GM18867 (cell line): ENCODE measurements around the gene SSH3.

Source experiments
- ATAC-seq: cut with Tn5 transposase; IDR thresholded peaks from one replicate; pipeline ENCODE4 v1.9.1; 2021; ENCODE audit warnings: mild to moderate bottlenecking, moderate library complexity; ENCODE audit not compliant: unreplicated experiment

The SSH3 gene

DNA sequence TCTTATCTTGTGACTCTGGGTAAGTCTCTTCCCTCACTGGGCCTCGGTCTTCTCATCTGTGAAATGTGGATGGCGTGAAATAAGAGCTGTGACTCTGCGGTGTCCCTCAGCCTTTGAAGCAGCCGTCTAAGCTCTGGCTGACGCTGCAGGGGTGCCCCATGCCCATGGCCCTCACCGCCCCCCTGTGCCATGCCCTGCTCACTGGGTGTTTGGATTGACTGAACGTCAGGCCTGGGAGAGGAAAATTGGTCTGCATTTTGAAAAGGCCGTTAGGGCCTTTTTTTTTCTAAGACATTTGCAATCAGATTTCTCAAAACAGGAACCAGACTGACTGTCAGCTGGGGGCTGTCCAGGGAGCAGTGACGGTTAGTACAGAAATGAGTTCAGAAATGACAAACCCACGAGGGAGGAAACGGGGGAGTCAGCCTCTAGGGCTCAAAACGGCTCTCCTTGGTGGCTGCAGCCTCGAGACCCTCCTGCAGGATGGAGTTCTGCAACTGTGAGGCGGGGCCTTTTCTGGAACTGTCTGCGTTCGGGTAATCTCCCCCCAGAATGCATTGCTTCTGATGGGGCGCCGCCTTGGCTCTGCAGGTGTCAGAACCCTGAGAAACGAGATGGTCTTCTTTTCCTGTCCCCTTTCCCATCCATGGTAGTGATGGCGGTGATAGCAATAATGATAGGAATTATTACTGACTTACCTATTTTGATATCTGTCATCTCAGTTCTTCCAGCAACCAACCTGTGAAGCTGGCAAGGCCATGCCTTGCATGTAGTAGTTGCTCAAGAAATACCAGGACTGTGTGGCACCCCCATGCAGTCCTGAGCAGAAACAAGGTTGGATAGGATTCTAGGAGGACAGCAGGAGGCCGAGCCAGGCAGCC is 35.0 kb upstream of the SSH3 start:
- peak; percentile 33 for ATAC-seq

GRCh38 chr11:67268962-67269268 is 34.4 kb upstream of the SSH3 start:
- no peak for ATAC-seq

- no peak for ATAC-seq
Measured at GRCh38 chr11:67269401-67270255, 33.7 kb upstream of the SSH3 start.

DNA sequence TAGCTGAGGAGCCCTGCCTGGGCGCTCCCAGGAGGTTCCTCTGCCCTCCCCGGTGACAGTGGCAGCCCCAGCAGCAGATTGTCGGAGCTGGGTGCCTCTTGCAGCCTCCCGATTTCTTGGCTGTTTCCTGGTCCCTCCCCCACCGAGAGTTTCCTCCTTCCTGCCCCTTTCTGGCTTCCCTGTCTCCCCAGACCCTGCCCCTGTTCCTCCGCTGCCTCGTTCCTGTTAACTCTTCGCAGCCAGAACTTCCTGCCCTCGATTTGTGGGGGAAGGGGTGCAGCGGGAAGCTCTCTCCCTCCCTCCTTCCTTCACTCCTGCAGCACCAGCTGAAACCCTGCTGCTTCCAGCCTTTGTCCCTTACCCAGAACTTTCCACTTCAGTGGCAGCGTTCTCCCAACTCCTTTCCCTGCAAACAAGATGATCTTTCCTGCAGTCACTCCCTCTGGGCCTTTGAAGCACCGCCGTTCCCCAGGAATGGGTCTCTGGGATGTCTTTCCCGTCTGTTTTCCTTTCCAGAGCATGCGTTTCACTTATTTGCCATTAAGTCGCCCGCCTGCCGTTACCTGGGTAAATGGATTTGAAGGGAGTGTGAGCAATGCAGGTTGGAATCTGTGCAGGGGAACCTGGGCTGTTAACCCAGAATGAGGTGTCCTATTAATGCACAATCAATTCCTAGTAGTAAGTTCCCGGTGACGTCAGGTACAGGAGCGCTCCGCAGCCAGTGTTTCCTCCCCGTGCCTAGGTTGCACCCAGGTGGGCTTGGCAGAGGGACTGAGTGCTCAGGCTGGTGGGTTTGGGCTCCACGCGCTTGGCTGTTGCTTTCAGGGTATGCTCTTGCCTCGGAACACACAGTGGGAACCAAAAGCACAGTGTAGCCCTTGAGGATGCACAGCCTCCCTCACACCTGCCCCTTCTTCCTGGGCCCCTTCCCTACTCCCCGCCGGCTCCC is 32.8 kb upstream of the SSH3 start:
- no peak for ATAC-seq

DNA sequence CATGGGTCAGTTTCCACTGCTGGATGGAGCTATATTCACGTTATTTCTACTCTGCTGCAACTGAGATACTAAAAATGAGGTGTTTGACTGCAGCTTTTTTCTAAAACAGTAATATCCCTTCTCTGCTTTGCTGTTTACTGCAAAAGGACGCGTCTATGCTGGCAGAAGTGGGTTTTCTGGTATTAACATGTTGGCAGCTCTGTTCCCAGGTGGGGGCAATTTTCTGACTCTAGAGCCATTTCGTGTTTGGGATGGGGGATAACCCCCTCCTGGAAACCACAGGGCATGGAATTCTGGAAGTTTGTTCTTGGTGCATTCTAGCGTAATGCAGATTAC is 32.2 kb upstream of the SSH3 start:
- no peak for ATAC-seq

DNA sequence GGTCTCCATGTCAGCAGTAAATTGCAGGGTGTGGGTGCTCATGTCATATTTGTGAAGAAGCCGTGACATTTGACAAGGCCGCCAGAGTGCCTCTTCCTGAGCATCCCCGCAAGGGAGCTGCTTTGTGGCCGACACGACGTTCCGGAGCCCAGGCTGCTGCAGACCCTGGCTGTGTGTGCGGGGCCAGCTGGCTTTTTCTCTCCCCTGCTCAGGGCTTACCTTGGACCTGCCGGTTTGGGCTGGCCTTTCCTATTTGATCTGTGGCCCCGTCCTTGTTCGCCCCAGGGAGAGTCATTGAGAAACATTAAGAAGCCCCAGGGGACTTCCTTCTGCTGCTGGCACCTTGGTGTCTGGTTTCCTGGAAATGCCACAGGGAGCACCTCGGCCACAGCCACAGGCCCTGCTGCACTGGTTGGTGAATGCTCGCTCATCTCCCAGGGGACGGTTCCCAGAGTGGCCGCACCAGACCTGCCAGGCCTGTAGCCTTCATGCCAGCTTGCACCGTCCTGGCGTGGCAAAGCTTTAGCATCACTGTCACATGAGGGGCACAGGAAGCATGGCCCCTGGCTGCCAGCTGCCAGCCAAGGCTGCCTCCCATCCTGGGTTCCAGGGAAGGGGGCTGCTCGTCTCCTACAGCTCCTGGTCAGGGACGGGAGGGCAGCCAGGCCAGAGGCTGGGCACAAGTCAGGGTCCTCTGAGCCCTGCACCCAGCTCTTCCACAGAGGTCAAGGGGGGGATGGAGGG is 31.6 kb upstream of the SSH3 start:
- ATAC-seq, result no peak

DNA sequence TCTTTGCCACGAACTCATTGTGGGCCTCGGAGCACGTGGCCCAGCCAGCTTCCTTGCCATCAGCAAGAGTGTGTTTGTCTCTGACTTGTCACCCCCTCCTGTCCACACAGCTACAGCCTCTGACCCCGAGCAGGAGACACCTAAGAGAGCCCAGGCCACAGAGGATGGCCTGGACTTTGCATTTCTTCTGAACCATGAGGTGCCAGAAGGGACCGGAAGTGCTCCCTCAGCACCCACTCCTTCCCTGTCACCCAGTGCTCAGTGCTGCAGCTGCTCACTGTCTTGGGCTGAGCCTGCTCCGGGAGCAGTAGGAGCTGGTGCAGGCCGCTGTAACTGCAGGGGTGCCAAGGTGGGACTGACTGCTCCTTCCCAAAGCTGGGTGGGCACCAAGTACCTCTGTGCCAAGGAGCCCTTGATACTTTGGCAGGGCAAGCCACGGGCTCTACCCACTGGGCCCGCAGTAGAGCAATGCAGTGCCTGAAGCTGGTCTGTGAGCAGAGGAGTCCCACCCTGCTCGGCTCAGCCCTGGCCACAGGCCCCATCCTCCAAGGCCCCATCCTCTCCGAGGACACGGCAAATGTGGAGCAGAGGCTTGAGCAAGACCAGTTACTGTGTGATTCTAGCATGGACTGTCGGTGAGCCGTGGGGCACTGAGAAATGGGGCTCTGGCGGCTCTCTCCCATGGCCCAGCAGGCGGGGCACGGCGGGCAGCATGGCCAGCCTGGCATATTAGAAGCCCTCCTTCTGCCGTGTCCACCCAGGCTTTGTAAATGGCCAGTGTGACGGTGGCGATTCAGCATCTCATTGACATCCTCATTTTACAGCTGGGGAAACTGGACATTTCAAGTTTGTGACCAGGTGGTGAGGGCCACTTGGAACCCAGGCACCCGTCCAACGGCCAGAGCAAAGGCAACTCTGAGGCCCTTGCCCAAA is 30.7 kb upstream of the SSH3 start:
- no peak for ATAC-seq

DNA sequence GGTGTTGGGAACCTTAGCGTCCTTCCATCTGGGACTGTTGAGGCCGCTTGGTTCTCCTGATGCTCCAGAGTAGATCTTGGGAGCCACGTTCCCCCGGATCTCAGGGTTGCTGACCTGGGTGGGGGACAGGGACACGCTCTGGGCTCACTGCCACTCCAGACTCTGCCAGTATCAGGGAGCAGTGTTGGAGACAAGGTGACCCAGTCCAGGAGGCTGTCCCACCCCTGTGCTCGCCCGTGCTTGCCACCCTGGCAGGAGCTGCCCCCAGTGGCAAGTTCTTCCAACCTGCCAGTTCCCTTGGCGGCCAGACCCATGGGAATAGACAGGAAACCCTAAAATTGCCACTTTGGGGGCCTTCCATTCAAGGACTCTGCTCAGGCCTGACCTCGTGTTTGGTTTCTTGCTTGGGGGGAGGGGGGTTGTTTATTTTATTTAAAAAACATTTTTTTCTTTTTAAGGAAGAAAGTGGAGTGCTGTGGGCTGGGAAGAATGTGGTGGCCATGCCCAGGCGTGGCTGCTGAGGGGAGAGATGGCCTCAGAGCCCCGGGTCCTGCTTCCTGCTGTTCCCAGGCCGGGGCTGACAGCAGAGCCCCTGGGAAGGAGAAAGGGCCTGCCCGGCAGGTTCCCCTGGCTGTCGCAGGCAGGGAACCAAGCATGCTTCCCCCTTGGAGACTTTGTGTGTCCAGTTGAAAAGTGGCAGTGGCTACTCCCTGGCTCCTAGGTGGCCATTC is 29.9 kb upstream of the SSH3 start:
- no peak for ATAC-seq

DNA sequence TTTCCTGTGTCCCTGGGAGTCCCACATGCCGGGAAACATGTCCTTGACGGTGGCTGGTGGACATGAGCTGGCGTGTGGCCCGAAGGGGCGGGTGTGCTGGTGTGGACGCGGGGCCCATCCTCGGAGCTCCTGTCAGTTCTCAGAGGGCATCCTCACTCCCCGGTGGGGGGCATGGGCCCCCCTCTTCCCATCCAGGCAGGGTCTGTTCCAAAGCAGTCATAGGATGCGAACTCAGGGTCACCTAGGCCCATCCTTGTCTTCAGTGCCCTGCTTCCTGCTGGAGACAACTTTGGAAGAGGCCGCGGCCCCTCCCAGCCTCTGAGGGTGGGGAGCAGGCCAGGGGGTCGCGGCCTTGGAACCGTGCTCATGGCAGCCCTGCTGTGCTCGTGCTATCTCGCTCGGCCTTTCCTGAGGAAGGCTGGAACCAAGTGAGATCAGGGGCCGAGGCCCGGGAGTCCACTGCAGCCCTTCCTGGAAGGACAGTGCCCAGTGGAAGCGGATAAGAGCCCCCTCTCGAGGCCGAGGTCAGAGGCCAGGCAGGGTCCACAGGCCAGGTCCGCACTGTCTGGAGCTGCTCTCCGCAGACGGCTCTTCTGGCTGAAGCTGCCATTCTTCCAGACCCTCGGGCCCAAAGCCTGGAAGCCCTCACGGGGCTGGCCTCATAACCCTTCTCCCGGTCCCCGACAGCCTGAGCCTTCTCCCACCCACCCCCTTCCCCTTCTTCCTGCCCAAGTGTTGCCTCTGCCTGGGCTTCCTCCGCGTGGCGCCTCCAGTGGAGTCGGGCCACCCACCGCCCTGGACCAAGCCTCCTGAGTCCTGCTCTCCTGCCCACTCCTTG is 28.3 kb upstream of the SSH3 start:
- ATAC-seq, result no peak

GRCh38 chr11:67275606-67276409 is 27.5 kb upstream of the SSH3 start:
- ATAC-seq, result no peak

- peak; percentile 12 for ATAC-seq
Measured at GRCh38 chr11:67276781-67277230, 26.5 kb upstream of the SSH3 start.

- ATAC-seq, result peak; percentile 82
Measured at GRCh38 chr11:67277231-67277961, 25.9 kb upstream of the SSH3 start.

DNA sequence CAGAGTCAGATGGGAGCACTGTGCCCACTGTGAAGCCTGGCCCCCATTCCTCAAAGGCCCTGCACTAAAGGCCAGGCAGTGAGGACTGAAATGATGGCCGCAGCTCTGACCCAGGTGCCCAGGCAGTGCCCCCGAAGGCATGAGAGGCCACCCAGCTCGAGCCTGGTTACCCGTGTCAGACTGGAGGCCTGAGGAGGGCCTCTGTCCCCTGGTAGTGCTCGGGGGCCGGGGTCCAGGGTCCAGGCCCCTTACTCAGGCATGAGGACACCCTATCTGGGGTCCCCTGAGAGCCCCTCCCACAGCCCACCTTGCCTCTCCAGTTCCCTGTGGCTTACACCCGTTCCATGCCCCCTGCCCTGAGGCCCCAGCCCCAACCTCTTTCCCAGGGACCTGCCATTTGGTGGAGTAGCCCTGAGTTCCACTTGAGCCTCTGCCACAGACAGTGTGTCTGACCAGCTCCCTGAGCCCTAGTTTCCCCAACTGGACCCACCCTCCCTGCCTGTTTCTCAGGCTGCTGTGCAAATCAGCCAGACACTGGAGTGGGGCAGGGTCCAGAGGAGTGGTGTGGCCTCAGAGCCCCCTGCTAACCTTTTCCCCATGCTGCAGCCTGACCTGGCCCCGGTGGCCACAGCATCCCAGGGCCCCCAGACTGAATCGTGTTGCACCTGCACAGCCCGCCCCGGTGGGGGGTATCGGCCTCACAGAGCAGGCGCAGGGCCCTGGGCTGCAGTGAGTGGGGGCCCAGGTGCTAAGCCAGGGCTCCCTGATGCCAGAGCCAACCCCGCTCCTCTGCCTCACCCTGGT is 25.0 kb upstream of the SSH3 start:
- ATAC-seq, result no peak

DNA sequence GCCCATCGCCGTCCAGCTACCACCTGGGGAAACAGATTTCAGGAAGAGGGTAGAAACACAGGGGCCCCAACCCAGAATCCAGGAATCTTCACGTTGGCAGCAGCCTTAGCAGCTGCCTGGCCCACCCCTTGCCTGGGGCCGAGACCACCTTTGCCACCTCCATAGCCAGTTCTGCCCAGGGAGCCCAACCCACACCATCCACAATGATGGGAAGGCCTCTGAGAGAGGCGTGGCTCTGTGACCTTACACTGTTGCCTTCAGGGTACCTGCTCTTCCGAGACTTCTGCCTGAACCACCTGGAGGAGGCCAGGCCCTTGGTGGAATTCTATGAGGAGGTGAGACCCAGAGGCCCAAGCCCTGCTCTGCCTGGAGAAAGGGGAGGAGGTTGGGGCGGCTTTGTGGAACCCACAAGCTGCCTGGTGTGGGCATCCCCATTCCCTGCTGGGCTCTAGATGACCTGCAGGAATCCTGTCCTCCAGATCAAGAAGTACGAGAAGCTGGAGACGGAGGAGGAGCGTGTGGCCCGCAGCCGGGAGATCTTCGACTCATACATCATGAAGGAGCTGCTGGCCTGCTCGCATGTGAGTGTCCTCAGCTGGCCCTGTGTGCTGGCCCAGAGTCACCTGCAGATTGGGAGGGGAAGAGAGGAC is 24.3 kb upstream of the SSH3 start:
- no peak for ATAC-seq
